H1 (cell line): Measurements from ENCODE around the gene ADAM20. TPM values are rescaled to one million over a fixed set of nuclear protein-coding genes. Genes with fewer than 3 reads are reported as not detected.

Experiments
- CTCF ChIA-PET: fragments of 300-600 bp; sonication (Branson Sonifier 250); formaldehyde crosslinking; loops from one replicate; lab custom pipeline; 2021; ENCODE audit not compliant: partially characterized antibody; lab: Charles Lee
- POLR2A ChIA-PET: fragments of 300-600 bp; sonication (Branson Sonifier 250); formaldehyde crosslinking; loops from one replicate; lab custom pipeline; 2021; ENCODE audit warnings: inconsistent platforms; ENCODE audit not compliant: partially characterized antibody; lab: Charles Lee
- DNase-seq, 2 experiments: peaks; one replicate each; pipeline versions ENCODE4 v3.0.0 to v3.0.0-alpha.2; 2010 to 2022; ENCODE audit warnings: low spot score in 2 of 2, low read depth in 1 of 2, mixed read lengths in 1 of 2
- FAIRE-seq: peaks from 2 replicates; lab custom pipeline; 2011; peaks lifted over from hg19 to GRCh38; lab: Jason Lieb, UNC
- H2AFZ ChIP-seq: 2 replicates; pipeline ENCODE4 v1.8.1; 2012; ENCODE audit warnings: low read length, inconsistent platforms
- H2AK5ac ChIP-seq: 2 replicates; pipeline ENCODE4 v1.6.1; 2013; ENCODE audit warnings: low read depth, low read length
- H2BK120ac ChIP-seq: replicated peaks from 2 replicates; pipeline ENCODE3; 2013; ENCODE audit warnings: low read depth, low read length, inconsistent platforms
- H2BK12ac ChIP-seq: 2 replicates; pipeline ENCODE4 v1.6.1; 2013; ENCODE audit warnings: low read depth, low read length
- H2BK15ac ChIP-seq: 2 replicates; pipeline ENCODE4 v1.6.1; 2013; ENCODE audit warnings: low read length
- H2BK20ac ChIP-seq: 2 replicates; pipeline ENCODE4 v1.6.1; 2013; ENCODE audit warnings: low read length
- H2BK5ac ChIP-seq: 2 replicates; pipeline ENCODE4 v1.6.1; 2013; ENCODE audit warnings: low read depth, low read length
- H3K14ac ChIP-seq: 2 replicates; pipeline ENCODE4 v1.6.1; 2013; ENCODE audit warnings: inconsistent platforms; ENCODE audit not compliant: insufficient read length
- H3K18ac ChIP-seq: 2 replicates; pipeline ENCODE4 v1.6.1; 2013; ENCODE audit warnings: low read length; ENCODE audit errors: extremely low read depth
- H3K23ac ChIP-seq: 2 replicates; pipeline ENCODE4 v1.6.1; 2013; ENCODE audit warnings: inconsistent platforms; ENCODE audit not compliant: insufficient read length
- H3K23me2 ChIP-seq: 2 replicates; pipeline ENCODE4 v1.6.1; 2013; ENCODE audit warnings: low read depth, low read length
- H3K27ac ChIP-seq: 2 replicates; pipeline ENCODE4 v1.6.1; 2011; ENCODE audit warnings: low read depth, low read length, inconsistent platforms
- H3K27me3 ChIP-seq, 4 experiments: replicated peaks in 1 of 4; 1 replicate in 1 of 4; 2 replicates in 3 of 4; pipeline versions ENCODE4 v1.6.1 to v1.8.1; 2011 to 2013; ENCODE audit warnings: low read length in 3 of 4, mild to moderate bottlenecking in 3 of 4, inconsistent platforms in 2 of 4, mixed read lengths in 2 of 4, moderate library complexity in 1 of 4; ENCODE audit not compliant: control insufficient read depth in 3 of 4, insufficient read depth in 3 of 4; ENCODE audit errors: extremely low read depth in 1 of 4
- H3K36me3 ChIP-seq, 4 experiments: 2 replicates each; pipeline versions ENCODE4 v1.6.1 to v1.8.1; 2011 to 2013; ENCODE audit warnings: mild to moderate bottlenecking in 4 of 4, low read length in 3 of 4, moderate library complexity in 2 of 4, control low read depth in 1 of 4, inconsistent platforms in 1 of 4; ENCODE audit not compliant: insufficient read depth in 4 of 4, control insufficient read depth in 2 of 4
- H3K4ac ChIP-seq: replicated peaks from 2 replicates; pipeline ENCODE3; 2013; ENCODE audit warnings: low read length, low read depth, mixed read lengths, inconsistent platforms; ENCODE audit not compliant: insufficient read length
- H3K4me1 ChIP-seq, 4 experiments: replicated peaks in 1 of 4; 1 replicate in 1 of 4; 2 replicates in 3 of 4; pipeline versions ENCODE4 v1.6.1 to v1.8.1; 2011 to 2013; ENCODE audit warnings: low read length in 3 of 4, inconsistent platforms in 2 of 4, mixed read lengths in 1 of 4; ENCODE audit not compliant: insufficient read depth in 4 of 4, control insufficient read depth in 3 of 4
- H3K4me2 ChIP-seq, 2 experiments: 2 replicates each; pipeline versions ENCODE4 v1.6.1 to v1.8.1; 2011 to 2013; ENCODE audit warnings: low read depth in 2 of 2, low read length in 2 of 2, control low read depth in 1 of 2, inconsistent platforms in 1 of 2, mild to moderate bottlenecking in 1 of 2; ENCODE audit not compliant: insufficient read depth in 1 of 2
- H3K4me3 ChIP-seq, 4 experiments: fragments of 200-600, 300-600 bp in 1 of 4; sonication (generic), shearing (Covaris generic), sonication (Bioruptor Twin) in 1 of 4; 2 replicates each; pipeline versions ENCODE4 v1.5.1 to v1.8.1; 2011 to 2016; ENCODE audit warnings: low read length in 4 of 4, low read depth in 3 of 4, control low read depth in 2 of 4, inconsistent platforms in 2 of 4, mild to moderate bottlenecking in 2 of 4, mixed read lengths in 1 of 4, moderate library complexity in 1 of 4; ENCODE audit not compliant: insufficient read depth in 2 of 4; ENCODE audit errors: extremely low read depth in 1 of 4
- H3K56ac ChIP-seq: replicated peaks from 2 replicates; pipeline ENCODE3; 2013; ENCODE audit warnings: low read depth, mild to moderate bottlenecking, mixed read lengths, low read length, inconsistent platforms; ENCODE audit not compliant: insufficient read length
- H3K79me1 ChIP-seq: 2 replicates; pipeline ENCODE4 v1.6.1; 2013; ENCODE audit warnings: low read depth, low read length, control low read depth
- H3K79me2 ChIP-seq, 2 experiments: 2 replicates each; pipeline versions ENCODE4 v1.6.1 to v1.8.1; 2012 to 2013; ENCODE audit warnings: low read length in 2 of 2, mild to moderate bottlenecking in 2 of 2, inconsistent platforms in 1 of 2; ENCODE audit not compliant: insufficient read depth in 2 of 2, control insufficient read depth in 1 of 2
- H3K9ac ChIP-seq, 4 experiments: replicated peaks in 1 of 4; 1 replicate in 1 of 4; 2 replicates in 3 of 4; pipeline versions ENCODE4 v1.6.1 to v1.8.1; 2011 to 2013; ENCODE audit warnings: low read depth in 3 of 4, low read length in 3 of 4, control low read depth in 2 of 4, mild to moderate bottlenecking in 2 of 4, moderate library complexity in 2 of 4, inconsistent platforms in 1 of 4; ENCODE audit errors: extremely low read depth in 1 of 4
- H3K9me3 ChIP-seq, 2 experiments: 2 replicates each; pipeline versions ENCODE4 v1.6.1 to v1.8.1; 2012 to 2013; ENCODE audit warnings: mild to moderate bottlenecking in 2 of 2, moderate library complexity in 2 of 2, control low read depth in 1 of 2, inconsistent platforms in 1 of 2, low read depth in 1 of 2, low read length in 1 of 2, mixed read lengths in 1 of 2; ENCODE audit not compliant: insufficient read depth in 2 of 2
- H4K20me1 ChIP-seq, 2 experiments: replicated peaks in 1 of 2; 2 replicates each; pipeline versions ENCODE3 to v1.8.1; 2011 to 2013; ENCODE audit warnings: inconsistent platforms in 2 of 2, low read length in 2 of 2, mild to moderate bottlenecking in 1 of 2; ENCODE audit not compliant: insufficient read depth in 2 of 2, control insufficient read depth in 1 of 2
- H4K5ac ChIP-seq: 2 replicates; pipeline ENCODE4 v1.6.1; 2013; ENCODE audit warnings: low read length, low read depth, mixed read lengths, inconsistent platforms; ENCODE audit not compliant: insufficient read length
- H4K8ac ChIP-seq: 2 replicates; pipeline ENCODE4 v1.8.0; 2013; ENCODE audit warnings: mild to moderate bottlenecking, moderate library complexity, low read length, inconsistent platforms; ENCODE audit not compliant: insufficient read depth; ENCODE audit errors: extremely low read depth
- H4K91ac ChIP-seq: replicated peaks from 2 replicates; pipeline ENCODE3; 2013; ENCODE audit warnings: low read length, mixed read lengths, inconsistent platforms; ENCODE audit not compliant: insufficient read length
- CTCF ChIP-seq, 3 experiments: IDR thresholded peaks; 1 replicate in 2 of 3; 2 replicates in 1 of 3; pipeline versions ENCODE4 v1.5.1 to v1.6.1; 2011; ENCODE audit warnings: low read length in 3 of 3, mild to moderate bottlenecking in 3 of 3, inconsistent platforms in 2 of 3, low read depth in 1 of 3, moderate library complexity in 1 of 3; ENCODE audit not compliant: insufficient read depth in 1 of 3; ENCODE audit errors: control extremely low read depth in 1 of 3
- HDAC6 ChIP-seq: IDR thresholded peaks from one replicate; pipeline ENCODE4 v1.7.1; 2012; ENCODE audit warnings: low read depth, mild to moderate bottlenecking, inconsistent platforms, low read length, moderate library complexity
- RAD21 ChIP-seq, 2 experiments: IDR thresholded peaks in 1 of 2; conservative IDR thresholded peaks in 1 of 2; 2 replicates each; pipeline ENCODE4 v1.6.1; 2011; ENCODE audit warnings: low read depth in 2 of 2, low read length in 2 of 2, improper control_type of control experiment in 1 of 2, inconsistent platforms in 1 of 2, mild to moderate bottlenecking in 1 of 2, moderate library complexity in 1 of 2
- TAF1 ChIP-seq: IDR thresholded peaks from 2 replicates; pipeline ENCODE4 v1.6.1; 2011; ENCODE audit warnings: mild to moderate bottlenecking, low read depth, low read length
- USF2 ChIP-seq: IDR thresholded peaks from 2 replicates; pipeline ENCODE4 v1.6.1; 2011; ENCODE audit warnings: low read length, improper control_type of control experiment
- WGBS, 2 experiments: shearing (Covaris generic) in 1 of 2; methylation state at CpG; one replicate each; pipeline versions ENCODE4 v1.1.6 to v1.1.7; 2013 to 2015; ENCODE audit warnings: low lambda C conversion rate in 2 of 2, mixed read lengths in 2 of 2, inconsistent platforms in 1 of 2, low coverage in 1 of 2, missing lambda C conversion rate in 1 of 2; ENCODE audit not compliant: insufficient replicate concordance in 2 of 2, insufficient coverage in 1 of 2, insufficient read length in 1 of 2; ENCODE audit errors: extremely low coverage in 1 of 2, missing lambda C conversion rate in 1 of 2; 5-methylcytosine and 5-hydroxymethylcytosine counted together
- polyA plus RNA-seq, 7 experiments: library from polyadenylated mRNA; depleted of rRNA in 3 of 7; stranded (reverse) in 5 of 7; unstranded in 2 of 7; fragments of >200 nt in 5 of 7; fragments of 200-250 nt in 2 of 7; gene quantifications; 1 replicate in 5 of 7; 2 replicates in 1 of 7; 4 replicates in 1 of 7; pipeline versions ENCODE4 v1.2.1 to v1.2.3, GENCODE V29; 2011 to 2013; ENCODE audit warnings: missing spikeins in 2 of 7, mixed read lengths in 2 of 7
- total RNA-seq: library from RNA; stranded (reverse); fragmentation: NEBNext Ultra II Directional; extraction: Animal tissue kit (Norgen Biotek cat#: 25700); gene quantifications from 2 replicates; pipeline ENCODE4 v1.2.1, GENCODE V29; 2021
- TF ChIP-seq, protein P1 (sequence below): IDR thresholded peaks from 2 replicates; pipeline ENCODE4 v1.6.1; 2012; ENCODE audit warnings: low read length, inconsistent platforms

Gene ADAM20
- total and polyA plus RNA-seq, 2 of the 8 experiments (the other 6 are each of a cell fraction or from before 2014, with no cell fraction given) = 0.11 to 0.26 TPM

DNA sequence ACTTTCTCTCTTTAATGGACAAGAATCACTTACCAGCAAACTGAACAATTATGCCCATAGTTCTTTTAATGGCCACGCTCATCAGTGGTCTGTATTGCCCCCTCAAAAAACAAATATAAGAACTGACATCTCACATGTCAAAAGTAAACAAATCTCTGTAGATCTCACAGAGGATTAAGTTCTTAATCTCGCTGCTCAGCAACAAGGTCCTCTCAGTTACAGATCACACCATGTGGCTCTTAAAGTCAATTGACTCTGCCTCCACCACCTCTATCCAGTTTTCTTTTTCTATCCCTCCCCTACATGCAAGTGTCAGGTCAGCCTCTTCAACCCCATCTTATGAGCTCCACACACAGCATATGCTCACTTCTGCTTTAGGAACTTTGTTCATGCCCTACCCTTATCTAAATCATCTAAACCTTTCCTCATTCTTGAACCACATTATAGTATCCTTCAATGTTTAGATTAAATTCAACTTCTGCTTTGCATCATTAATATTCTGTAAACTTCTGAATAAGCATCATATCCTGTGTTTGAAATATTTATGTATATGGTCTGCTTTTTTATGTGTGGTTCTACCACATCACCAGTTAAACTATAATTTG lies 7.2 kb downstream of the ADAM20 start:
- no peak overlapping the region for H2BK15ac ChIP-seq
- no peak overlapping the region for H2BK120ac ChIP-seq
- no peak overlapping the region for H2AK5ac ChIP-seq
- H4K5ac ChIP-seq = no peak overlapping the region
- no peaks in the 10 kb centered on the region for H4K20me1 ChIP-seq
- H3K27me3 ChIP-seq = no peaks in the 10 kb centered on the region
- POLR2A ChIA-PET = no interaction called here
- no peak overlapping the region for H3K4me3 ChIP-seq
- no peaks in the 10 kb centered on the region for H3K23me2 ChIP-seq
- peaks cover 0 to 1% of the 10 kb centered on the region in 2 experiments; a peak in 1 of 4 replicates for H3K9me3 ChIP-seq
- no peak overlapping the region for H2BK12ac ChIP-seq
- no peak overlapping the region for H3K27ac ChIP-seq
- no peaks in the 10 kb centered on the region for H3K36me3 ChIP-seq
- no peaks in the 10 kb centered on the region for H3K4me1 ChIP-seq
- no peak overlapping the region for H3K4me2 ChIP-seq
- H4K91ac ChIP-seq = no peak overlapping the region
- H4K8ac ChIP-seq = no peak overlapping the region
- 85% methylated on average over 2 of the region's 2 CpGs; no CpG with 5 or more reads in 1 of the 2 experiments for WGBS, 2 experiments
- no peak overlapping the region for H2BK20ac ChIP-seq
- no peak overlapping the region for H2AFZ ChIP-seq
- H3K18ac ChIP-seq = no peak overlapping the region
- CTCF ChIA-PET = interaction anchor here (1.4 kb wide), 1 partner anchor 8 kb away, joined by 3 read pairs; no protein-coding TSS in a partner anchor
- DNase-seq (no peak), FAIRE-seq (no peak)
- H3K14ac ChIP-seq = no peak overlapping the region
- H3K79me2 ChIP-seq = no peaks in the 10 kb centered on the region
- H3K79me1 ChIP-seq = no peaks in the 10 kb centered on the region
- no peak overlapping the region for H3K4ac ChIP-seq
- H2BK5ac ChIP-seq = no peak overlapping the region
- no peak overlapping the region for H3K56ac ChIP-seq
- no peak overlapping the region for H3K23ac ChIP-seq
- H3K9ac ChIP-seq = no peak overlapping the region
- TF ChIP-seq TAF1 (no peak), USF2 (no peak), RAD21 (IDR thresholded peaks at IDR 0.05 in 1 of 2, conservative IDR thresholded peaks at IDR 0.05 in 1 of 2; ENCODE audit: low read depth in 2 of 2, low read length in 2 of 2) (no peak), CTCF (IDR thresholded peaks at IDR 0.05; ENCODE audit: control extremely low read depth in 1 of 3, insufficient read depth in 1 of 3, low read depth in 1 of 3, low read length in 3 of 3) (no peak), HDAC6 (no peak)
- TF ChIP-seq, protein P1, sequence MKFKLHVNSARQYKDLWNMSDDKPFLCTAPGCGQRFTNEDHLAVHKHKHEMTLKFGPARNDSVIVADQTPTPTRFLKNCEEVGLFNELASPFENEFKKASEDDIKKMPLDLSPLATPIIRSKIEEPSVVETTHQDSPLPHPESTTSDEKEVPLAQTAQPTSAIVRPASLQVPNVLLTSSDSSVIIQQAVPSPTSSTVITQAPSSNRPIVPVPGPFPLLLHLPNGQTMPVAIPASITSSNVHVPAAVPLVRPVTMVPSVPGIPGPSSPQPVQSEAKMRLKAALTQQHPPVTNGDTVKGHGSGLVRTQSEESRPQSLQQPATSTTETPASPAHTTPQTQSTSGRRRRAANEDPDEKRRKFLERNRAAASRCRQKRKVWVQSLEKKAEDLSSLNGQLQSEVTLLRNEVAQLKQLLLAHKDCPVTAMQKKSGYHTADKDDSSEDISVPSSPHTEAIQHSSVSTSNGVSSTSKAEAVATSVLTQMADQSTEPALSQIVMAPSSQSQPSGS = no peak
